HG03064 (cell line): ENCODE results near the gene CSMD2.

Source experiments
- ATAC-seq: cut with Tn5 transposase; IDR thresholded peaks from one replicate; pipeline ENCODE4 v1.9.1; 2021; ENCODE audit warnings: low read depth; ENCODE audit not compliant: unreplicated experiment

Gene CSMD2

DNA sequence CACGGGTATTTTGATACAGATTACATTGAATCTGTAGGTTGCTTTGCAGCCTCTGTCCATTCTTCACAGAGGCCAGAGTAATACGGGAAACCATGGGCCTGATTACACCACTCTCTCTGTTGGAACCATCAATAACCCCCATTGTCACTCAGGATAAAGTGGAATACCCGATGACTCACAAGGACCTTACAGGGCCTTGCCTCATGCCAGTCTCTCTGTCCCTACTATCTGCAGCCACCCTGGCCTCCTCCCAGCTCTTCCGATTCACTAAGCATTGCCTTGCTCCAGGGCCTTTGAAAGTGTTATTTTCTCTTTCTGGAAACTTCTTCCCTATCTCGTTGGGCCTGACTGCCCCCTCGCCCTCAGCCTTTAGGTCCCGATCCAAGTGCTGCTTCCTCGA is 239.4 kb downstream of the CSMD2 start:
- no peak for ATAC-seq

DNA sequence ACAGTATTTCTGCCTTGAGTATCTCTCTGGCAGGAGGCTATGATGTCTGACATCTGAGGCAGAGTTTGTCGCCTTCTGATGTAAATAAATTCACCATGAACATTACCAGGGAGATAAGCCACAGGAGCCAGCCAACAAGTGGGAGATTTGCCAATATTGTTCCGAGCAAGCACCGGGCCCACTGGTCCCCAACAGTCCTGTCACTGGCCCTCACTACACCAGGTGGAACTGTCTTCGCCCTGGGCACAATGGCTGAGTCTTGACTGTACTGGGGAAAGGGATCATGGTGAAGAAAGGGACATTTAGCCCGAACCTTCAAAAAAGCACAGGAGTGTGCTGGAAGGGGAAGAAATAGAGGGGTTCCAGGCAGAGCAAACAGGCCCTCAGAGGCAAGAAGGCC is 243.7 kb downstream of the CSMD2 start:
- ATAC-seq: no peak

DNA sequence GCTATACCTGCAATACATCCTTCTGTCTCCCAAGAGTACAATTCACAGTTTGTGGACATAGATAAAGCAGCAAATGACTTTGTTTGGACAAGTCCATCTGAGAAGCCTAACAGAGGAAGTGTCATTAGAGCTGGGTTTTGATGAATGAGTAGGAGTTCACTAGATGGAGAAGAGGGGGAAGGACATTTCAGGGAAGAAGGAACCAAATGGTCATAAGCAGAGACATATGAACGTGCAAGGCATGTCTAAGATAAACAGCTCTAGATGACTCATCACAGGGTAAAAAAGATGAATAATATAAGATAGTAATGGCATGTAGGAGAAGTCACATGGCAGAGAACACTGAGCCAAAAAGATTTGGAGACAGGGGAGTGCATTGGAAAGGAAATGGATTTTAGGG is 246.7 kb downstream of the CSMD2 start:
- ATAC-seq: no peak

DNA sequence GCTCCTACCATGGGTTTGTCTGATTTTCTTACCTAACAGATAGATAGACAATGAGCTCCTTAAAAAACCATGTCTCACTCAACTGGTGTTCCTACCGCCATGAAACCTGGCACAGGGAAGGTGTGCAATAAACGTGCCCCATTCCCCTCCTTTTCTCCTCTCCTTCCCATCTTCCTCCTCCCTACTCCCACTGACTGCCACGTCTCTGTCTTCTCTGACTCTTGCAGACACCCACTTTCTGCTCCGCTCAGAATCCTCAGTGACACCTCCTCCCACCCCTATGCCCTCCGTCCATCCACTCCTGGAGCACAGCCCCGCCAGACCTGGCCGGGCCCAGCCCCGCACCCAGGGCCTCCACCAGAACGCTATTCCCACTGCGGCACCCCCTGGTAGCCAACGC is 248.2 kb downstream of the CSMD2 start:
- ATAC-seq: no peak

DNA sequence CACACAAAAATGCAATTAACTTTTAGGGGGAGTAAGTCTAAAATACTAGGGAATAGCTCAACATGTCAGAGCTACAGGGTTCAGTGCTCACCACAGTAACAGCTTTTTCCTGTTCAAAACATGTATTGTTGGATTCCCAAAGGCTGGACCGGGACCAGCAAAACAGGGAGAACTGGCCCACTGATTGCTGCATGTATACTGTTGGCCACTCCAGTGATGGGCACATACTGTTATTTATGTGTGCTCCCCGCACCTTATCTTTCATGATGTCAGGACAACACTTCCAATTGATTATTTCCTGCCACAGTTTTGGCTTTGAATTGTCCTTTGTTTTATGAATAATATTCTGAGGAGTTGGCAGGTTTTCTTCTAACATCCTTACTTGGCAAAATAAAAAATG is 250.5 kb downstream of the CSMD2 start:
- no peak for ATAC-seq

DNA sequence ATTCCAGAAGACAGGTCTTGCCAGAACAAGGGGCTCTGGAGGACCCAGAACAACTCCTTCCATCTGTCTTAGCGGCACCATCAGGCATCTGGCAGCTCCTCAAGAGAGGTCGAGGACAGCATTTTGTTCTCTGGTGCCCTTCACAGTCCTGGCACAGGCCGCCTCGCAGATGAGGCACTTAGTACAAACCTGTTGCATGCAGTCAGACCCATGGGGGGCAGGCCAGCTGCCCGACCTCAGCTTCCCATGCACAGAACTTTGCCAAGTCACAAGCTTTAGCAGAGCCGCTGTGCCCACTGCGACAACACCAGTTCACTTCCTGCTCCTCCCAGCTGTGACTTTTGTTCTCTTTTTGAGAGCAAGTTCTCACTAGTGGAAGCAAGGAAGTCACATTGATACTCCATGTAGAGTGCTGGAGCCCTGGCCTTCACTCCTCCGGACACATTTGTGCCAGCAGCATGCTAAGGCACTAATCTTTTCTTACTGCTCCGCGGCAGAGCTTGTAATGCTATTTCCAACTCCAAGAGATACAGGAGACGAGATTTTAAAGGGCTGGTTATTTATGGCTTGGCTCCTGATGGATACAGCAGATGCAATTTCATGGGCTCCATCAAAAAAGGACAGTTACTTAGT is 256.6 kb downstream of the CSMD2 start:
- ATAC-seq: no peak

DNA sequence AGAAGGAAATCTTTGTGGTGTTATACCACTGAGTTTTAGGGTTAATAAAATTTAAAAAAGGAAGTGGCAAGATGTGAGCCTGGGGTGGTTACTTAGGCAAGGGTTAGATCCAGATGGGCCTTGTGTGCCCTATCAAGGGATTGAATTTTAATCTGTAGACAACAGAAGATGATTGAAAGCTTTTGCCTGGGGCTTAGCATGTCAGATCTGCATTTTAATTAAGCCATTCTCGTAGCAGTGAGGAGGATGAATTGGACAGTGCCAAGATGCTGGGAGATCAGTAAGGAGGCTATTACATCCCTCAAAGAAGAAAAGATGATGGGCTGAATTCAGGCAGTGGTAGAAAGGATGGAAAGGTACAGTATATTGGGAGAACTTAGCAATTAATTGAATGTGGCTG is 258.9 kb downstream of the CSMD2 start:
- ATAC-seq: no peak

DNA sequence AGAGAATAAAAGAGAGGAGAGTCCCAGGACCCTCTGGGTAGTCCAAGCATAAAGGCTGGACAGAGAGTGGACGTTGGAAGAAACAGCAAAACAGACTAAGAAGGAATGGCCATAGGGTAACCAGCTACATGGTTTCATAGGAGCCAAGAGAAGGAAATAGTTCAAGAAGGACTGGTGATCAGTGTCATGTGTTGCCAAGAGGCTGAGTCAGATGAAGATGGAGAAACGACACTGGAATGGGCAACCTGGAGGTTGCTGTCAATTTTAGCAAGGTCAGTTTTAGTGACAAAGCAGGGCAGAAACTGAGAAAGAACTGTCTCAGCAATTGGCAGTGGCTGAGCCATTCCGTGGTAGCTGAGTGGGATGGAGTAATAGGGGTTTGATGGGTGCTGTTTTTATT is 259.8 kb downstream of the CSMD2 start:
- ATAC-seq: no peak

DNA sequence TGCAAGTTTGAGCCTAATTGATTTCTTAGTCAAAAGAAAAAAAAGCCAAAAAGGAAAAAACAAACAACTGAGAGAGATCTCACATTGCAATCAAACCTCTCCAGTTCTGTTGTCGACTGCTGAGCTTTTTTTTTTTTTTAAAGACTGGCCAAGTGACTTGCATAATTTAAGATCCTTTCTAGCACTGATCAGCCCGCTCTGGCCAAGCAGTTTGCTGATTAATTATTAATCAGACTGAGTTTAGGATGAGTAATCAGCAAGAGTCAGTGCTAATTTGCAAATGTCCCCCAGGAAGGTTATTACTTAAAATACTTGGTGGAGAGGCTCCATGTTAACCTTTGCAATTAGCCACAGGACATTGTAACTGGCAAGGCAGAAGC is 261.8 kb downstream of the CSMD2 start:
- peak; percentile 55 for ATAC-seq

DNA sequence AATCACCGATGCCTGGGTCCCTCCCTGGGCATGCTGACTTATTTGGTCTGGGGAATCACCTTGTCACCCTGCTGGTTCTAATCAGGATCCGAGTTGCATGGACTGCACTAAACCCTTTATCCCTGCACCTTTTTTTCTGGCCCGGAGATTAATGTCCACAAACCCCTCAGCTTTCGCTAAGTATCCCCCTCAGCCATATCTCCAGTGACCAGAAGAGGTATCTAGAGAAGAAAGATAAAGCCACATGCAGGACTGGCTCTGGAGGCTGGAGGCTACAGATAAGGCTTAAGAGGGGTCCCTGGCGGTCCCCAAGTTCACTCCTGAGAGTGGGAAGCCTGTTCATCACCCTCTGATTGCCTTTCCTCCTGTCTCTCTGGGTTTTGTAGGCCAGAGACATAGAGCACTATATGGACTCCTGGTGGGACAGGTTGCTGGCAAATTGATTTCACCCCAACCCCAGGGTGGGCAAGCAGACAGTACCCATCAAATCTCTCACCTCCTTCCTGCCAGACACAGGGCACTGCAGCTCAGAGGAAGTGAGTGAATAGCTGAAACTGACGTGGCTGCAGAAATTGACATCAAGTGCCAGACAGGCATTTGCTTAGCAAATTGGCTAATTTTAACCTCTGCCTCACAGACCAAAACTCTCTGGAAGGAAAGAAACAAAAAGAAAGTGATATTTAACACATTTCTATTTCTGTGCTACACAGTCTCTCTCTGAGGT is 262.4 kb downstream of the CSMD2 start:
- ATAC-seq: peak; percentile 65

DNA sequence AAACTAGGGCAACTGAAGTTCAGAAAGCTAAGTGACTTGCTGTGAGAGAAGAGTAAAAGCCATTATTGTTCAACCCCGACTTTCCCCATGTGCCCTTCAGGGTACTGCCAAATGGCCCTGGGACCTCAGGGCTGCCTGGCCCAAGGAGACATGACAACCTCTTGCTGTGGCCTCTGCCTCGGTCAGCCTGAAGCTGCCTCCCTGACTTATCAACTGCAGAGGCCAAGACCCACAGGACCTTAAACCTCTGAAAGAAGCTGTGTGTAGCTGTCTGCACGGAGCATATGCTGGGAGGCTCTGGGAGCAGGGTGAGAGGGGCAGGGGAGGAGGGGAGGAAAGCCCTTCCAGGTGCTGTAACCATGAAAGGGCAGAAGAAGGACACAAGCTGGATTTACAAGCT is 265.3 kb downstream of the CSMD2 start:
- ATAC-seq: no peak

DNA sequence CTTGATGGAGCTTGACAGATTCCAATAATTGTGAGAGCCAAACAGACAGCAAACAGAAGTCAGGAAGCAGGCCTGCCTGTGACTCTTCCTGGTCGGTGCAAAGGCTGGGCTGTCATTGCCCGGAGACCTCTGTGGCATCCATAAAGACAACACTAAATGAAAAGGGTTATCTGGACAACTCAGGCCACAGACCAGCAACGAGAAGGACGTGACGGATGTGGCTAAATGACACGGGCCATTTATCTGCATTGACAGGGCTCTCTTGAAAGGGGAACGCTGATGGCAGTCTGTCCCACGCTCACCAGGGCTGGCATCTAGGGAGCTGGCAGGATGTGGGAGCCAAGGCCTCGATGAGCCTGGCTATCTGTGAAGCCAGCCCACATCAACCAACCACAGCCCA is 266.1 kb downstream of the CSMD2 start:
- ATAC-seq: no peak

DNA sequence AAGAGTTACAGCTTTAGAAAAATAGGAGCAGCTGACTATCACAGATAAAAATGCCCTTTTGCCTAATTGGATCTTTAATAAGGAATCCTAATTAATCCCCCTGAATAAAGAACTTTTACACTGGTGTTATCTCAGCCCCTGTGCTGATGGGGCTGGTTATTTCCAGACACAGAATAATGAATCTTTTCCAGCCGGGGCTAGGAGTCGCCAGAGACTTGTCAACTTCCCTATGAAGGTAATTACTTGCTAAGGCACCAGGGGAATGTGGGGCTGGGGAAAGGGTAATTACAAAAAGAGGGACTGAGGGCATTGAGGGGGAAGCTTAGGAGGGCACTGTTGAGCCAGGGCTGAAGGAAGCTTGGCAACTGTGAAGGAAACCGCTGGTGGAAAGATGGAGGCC is 266.6 kb downstream of the CSMD2 start:
- ATAC-seq: no peak

DNA sequence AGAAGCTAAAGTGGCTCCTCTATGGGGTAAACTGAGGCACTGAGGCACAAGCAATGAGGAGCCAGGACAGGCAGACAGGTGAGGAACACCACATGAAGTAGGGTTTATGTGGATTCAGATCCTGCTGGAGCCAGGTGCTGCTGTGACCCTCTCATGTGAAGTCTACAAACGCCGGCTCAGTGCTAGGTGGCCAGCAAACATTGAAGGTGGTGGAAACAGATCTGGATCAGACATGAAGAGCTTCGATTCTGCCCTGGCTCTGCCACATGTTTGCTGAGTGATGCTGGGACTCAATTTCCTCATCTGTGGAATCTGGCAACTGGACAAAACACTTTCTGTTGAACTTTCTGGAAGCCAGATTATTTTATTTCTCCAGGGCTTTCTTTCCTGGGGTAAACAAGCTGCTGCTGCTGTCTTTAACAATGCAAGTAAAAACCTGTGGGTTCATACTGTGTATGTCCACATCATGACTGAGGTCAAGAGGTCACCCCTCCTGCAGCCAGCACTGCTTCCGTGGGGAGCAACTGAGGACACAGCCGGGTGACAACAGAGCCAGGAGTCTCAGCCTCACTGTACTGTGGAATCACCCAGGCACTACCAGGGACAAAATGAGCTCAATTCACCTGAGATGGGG is 267.8 kb downstream of the CSMD2 start:
- ATAC-seq: no peak

DNA sequence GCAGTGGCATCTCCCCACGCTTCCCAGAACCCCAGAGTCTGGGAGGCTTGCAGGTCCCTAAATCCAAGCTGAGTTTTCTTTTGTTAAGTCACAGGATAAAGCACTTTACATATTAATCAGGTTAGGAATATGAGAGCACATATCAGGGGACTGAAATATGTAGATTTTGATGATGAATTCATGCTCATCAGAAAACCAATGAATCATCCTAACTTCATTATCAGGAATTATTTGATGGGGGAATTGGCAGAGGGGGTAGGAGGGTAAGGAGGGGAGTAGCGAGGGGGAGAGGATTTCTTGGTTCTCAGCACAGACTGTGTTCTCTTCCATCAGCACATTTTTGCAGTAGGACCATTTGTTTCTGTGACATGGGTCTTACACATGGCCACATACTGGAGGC is 269.1 kb downstream of the CSMD2 start:
- ATAC-seq: no peak

DNA sequence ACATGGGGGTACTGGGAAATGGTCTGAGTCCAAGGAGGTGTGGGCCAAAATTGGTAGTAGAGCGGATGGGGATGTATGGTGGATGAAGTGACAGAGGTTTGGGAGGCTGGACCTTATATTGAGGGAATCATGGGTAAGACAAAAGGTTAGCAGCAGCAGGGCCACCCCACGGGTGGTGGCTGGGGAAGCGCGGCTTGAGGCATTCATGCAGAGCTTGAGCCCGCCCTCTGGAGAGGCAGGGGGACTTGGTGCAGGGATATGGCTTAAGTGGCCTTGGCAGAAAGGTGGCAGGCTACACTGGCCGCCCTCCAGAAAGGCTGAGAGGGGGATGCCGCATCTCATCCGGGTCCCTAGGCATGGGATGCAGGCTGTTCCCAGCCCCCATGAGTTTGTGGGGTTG is 269.6 kb downstream of the CSMD2 start:
- ATAC-seq: no peak

DNA sequence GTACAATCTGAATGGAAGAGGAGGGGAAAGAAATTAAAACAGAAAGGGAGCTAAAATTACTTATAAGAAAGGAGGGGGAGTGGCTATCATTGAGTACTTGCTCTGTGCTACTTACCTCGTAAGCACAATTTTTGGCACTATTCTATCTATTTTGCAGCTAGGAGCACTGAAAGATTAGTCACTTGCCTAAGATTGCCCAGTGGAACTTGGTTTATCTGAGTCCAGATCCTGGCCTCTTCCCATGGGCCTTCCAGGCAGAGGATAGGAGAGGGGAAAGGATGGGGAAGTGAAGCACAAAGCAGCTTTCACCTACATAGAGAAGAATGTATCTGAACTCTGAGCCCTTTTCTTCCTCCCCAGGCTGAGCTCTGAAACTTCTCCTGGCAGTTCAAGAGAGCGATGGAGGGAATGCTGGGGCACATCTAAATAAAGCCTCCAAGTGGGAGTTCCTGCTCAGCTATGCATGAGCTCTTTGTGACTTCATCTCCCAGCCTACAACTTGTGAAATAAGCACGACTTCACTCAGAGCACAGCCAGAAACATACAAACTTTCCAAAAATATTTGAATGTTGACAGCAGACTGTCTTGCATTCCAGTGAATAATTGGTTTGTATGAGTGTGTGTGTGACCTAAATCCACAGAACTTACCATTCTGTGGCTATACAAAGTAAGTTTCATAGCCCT is 271.7 kb downstream of the CSMD2 start:
- no peak for ATAC-seq

DNA sequence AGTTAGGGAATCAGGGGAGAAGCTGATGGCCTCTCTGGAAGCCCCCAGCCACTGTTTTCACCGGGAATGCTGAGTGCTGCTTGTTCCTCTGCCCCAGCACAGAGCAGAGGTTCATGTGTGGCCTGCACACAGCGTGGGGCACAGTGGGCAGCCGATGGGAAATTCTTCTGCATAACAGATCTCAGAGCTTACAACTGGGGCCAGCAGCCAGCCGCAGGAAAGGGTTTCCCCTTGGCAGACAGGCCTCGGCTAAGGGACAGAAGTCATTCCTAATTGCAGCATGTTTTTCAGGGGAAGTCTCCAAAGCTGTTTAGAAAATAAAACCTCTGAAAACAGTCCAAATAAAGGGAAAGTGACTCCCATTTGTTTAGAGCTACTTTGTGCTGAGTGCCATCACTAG is 278.5 kb downstream of the CSMD2 start:
- no peak for ATAC-seq

DNA sequence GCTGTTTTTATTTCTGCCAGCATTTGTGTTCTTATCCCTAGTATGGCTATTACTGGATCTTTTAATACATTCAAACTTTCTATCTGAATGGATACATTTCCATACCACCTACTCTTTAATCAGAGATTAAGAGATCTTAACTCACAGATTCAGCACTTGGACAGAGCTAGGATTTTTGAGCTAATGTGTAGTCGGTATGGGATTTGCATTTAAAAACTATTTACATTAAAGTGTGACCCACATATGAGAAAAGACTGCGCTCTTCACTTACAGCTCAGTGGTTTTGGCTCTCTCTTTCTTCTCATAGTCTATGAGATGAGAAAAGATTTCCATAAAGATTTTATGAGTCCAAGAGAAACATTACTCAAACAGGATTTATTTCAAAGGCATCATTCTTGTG is 284.7 kb downstream of the CSMD2 start:
- ATAC-seq: no peak

DNA sequence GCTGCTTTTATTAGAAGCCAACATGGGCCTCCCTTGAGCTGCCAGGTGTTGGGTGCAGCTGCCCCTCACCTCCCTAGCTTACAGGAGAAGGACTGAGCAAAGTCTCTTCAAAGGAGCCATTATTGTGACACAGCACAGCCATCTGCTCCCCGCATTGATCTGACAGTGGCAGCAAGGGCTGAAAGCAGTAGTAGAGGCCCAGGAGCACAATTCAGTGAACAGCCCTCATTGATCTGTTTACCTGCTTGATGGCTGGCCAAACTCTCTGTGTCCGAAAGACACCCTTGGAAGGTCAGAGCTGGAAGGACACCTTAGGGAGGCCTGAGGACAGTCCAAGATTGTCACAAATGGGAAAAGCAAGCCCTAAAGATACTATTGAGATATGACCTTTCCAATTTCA is 286.6 kb downstream of the CSMD2 start:
- no peak for ATAC-seq

DNA sequence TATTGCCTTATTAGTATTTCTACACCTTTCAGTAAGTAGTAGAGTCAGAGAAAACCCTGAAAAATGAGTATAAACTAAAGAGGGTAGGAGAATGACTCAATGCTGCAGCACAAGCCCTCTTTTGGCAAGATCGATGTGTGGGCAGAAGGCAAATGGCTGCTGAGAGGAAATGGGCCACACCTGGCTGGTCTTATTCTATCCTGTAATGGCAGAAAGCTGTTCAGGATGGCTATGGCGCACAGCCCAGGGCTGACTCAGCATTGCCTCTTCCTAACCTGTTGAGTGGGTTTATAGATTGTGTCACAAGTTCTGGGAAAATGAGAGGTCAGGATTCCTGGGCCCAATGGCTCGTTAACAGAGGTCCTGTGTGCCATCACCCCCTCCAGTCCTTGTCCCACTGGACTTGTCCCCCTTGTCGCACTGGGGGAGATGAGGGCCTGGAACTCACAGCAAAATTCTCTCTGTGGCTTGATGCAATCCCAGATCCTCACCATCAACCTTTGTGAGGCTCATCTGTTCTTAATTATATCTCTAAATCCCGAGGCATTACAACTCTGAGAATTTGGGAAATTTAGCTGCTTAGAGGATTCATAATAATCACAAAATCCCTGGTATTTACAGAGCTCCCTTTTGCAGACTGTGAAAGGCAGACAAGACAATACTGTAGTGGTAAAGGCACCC is 287.9 kb downstream of the CSMD2 start:
- ATAC-seq: no peak
